HepG2 (cell line): ENCODE data around the gene DNAJB12. TPM values are rescaled to one million over a fixed set of nuclear protein-coding genes. Genes with fewer than 3 reads are reported as not detected.

Experiments
- ADNP ChIP-seq: sonication (generic); formaldehyde crosslinking; IDR thresholded peaks from 2 replicates; pipeline ENCODE4 v1.4.0; 2020; ENCODE audit warnings: missing genetic modification reagents
- FOXK1 ChIP-seq: sonication (generic); formaldehyde crosslinking; IDR thresholded peaks from 2 replicates; pipeline ENCODE4 v1.4.0; 2020; ENCODE audit warnings: low read depth, missing genetic modification reagents, borderline replicate concordance
- HOXA9 ChIP-seq: sonication (generic); formaldehyde crosslinking; IDR thresholded peaks from 2 replicates; pipeline ENCODE4 v1.8.1; 2022; ENCODE audit warnings: missing genetic modification reagents, mild to moderate bottlenecking, moderate library complexity, borderline replicate concordance
- MTF2 ChIP-seq: sonication (generic); formaldehyde crosslinking; IDR thresholded peaks from 2 replicates; pipeline ENCODE4 v1.5.0; 2020; ENCODE audit warnings: missing genetic modification reagents, borderline replicate concordance
- NFKB2 ChIP-seq: sonication (generic); formaldehyde crosslinking; IDR thresholded peaks from 2 replicates; pipeline ENCODE4 v1.4.0; 2020; ENCODE audit warnings: missing genetic modification reagents, borderline replicate concordance
- NFYC ChIP-seq: IDR thresholded peaks from 2 replicates; pipeline ENCODE4 v1.6.1; 2016; ENCODE audit warnings: missing genetic modification reagents, missing compliant biosample characterization
- RNF2 ChIP-seq: fragments of 450-650 bp; conservative IDR thresholded peaks from 2 replicates; pipeline ENCODE4 v1.6.1; 2016; ENCODE audit warnings: low read depth
- ZNF30 ChIP-seq: sonication (generic); formaldehyde crosslinking; IDR thresholded peaks from 2 replicates; pipeline ENCODE4 v1.5.0; 2020; ENCODE audit warnings: mild to moderate bottlenecking, missing genetic modification reagents
- ZNF383 ChIP-seq: sonication (generic); formaldehyde crosslinking; IDR thresholded peaks from 2 replicates; pipeline ENCODE4 v1.4.0; 2020; ENCODE audit warnings: missing genetic modification reagents, mild to moderate bottlenecking, borderline replicate concordance
- ZNF572 ChIP-seq: sonication (generic); formaldehyde crosslinking; IDR thresholded peaks from 2 replicates; pipeline ENCODE4 v1.5.1; 2020; ENCODE audit warnings: mild to moderate bottlenecking, missing genetic modification reagents
- ZNF672 ChIP-seq: sonication (generic); formaldehyde crosslinking; IDR thresholded peaks from 2 replicates; pipeline ENCODE4 v1.8.1; 2022; ENCODE audit warnings: missing genetic modification reagents
- polyA plus RNA-seq, 8 experiments: library from polyadenylated mRNA; depleted of rRNA in 3 of 8; stranded (reverse) in 7 of 8; unstranded in 1 of 8; fragments of >200 nt; fragmentation: Illumina TruSeq in 4 of 8; extraction: Trizol in 4 of 8; gene quantifications; 2 replicates each; pipeline versions ENCODE4 v1.2.1 to v1.2.3, GENCODE V29; 2011 to 2016; ENCODE audit warnings: low read depth in 4 of 8, missing spikeins in 1 of 8, mixed read lengths in 1 of 8; ENCODE audit not compliant: insufficient read depth in 1 of 8
- total RNA-seq, 5 experiments: library from RNA; depleted of rRNA; stranded (reverse); fragments of >200 nt; fragmentation: Illumina TruSeq; extraction: Trizol; gene quantifications; 2 replicates each; pipeline ENCODE4 v1.2.3, GENCODE V29; 2016; ENCODE audit warnings: low read depth in 1 of 5
- TF ChIP-seq, protein P1 (sequence below): sonication (generic); formaldehyde crosslinking; IDR thresholded peaks from 2 replicates; pipeline ENCODE4 v1.8.1; 2022; ENCODE audit warnings: low read depth, mild to moderate bottlenecking, missing genetic modification reagents
- TF ChIP-seq, protein P2 (sequence below): sonication (generic); formaldehyde crosslinking; IDR thresholded peaks from 2 replicates; pipeline ENCODE4 v1.9.0; 2022; ENCODE audit warnings: missing genetic modification reagents, mild to moderate bottlenecking, borderline replicate concordance
- TF ChIP-seq, protein P3 (sequence below): sonication (generic); formaldehyde crosslinking; IDR thresholded peaks from 2 replicates; pipeline ENCODE4 v1.4.0; 2020; ENCODE audit warnings: mild to moderate bottlenecking, missing genetic modification reagents
- TF ChIP-seq, protein P4 (sequence below): sonication (generic); formaldehyde crosslinking; IDR thresholded peaks from 2 replicates; pipeline ENCODE4 v1.4.0; 2020; ENCODE audit warnings: low read depth, mild to moderate bottlenecking, missing genetic modification reagents
- TF ChIP-seq, protein P5 (sequence below): sonication (generic); formaldehyde crosslinking; IDR thresholded peaks from 2 replicates; pipeline ENCODE4 v1.8.0; 2022; ENCODE audit warnings: missing genetic modification reagents, mild to moderate bottlenecking, moderate library complexity, borderline replicate concordance

Gene DNAJB12
- total and polyA plus RNA-seq, 2 of the 13 experiments (the other 11 are each of a cell fraction or from before 2014, with no cell fraction given): 10.8 to 18.2 TPM

DNA sequence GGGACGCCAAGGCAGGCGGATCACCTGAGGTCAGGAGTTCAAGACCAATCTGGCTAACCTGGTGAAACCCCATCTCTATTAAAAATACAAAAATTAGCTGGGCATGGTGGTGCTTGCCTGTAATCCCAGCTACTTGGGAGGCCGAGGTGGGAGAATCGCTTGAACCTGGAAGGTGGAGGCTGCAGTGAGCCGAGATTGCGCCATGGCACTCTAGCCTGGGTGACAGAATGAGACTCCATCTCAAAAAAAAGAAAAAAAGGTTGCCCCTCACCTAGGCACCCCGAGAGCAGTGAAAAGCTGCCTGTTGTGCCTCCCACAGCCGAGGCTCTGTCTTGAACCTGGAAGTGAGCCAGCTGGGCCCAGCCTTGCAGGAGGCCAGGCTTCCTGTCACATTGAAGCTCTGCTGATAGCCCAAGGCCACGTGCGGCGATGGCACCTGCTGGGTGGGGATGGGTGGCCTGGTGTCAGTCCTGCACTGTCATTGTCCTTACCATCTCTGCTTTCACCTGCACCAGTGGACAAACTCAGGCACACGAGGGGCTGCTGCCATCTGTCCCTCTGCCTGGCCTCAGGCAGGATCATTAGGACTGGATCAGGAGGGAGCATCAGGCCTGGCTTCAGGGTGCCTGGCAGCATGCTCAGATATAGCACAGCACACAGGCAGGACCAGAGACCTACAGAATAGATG lies 37.8 kb downstream of the DNAJB12 start (continued):
- TF ChIP-seq, protein P1, sequence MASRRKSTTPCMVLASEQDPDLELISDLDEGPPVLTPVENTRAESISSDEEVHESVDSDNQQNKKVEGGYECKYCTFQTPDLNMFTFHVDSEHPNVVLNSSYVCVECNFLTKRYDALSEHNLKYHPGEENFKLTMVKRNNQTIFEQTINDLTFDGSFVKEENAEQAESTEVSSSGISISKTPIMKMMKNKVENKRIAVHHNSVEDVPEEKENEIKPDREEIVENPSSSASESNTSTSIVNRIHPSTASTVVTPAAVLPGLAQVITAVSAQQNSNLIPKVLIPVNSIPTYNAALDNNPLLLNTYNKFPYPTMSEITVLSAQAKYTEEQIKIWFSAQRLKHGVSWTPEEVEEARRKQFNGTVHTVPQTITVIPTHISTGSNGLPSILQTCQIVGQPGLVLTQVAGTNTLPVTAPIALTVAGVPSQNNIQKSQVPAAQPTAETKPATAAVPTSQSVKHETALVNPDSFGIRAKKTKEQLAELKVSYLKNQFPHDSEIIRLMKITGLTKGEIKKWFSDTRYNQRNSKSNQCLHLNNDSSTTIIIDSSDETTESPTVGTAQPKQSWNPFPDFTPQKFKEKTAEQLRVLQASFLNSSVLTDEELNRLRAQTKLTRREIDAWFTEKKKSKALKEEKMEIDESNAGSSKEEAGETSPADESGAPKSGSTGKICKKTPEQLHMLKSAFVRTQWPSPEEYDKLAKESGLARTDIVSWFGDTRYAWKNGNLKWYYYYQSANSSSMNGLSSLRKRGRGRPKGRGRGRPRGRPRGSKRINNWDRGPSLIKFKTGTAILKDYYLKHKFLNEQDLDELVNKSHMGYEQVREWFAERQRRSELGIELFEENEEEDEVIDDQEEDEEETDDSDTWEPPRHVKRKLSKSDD: no peak
- TF ChIP-seq FOXK1 (CRISPR knock-in tag): no peak
- TF ChIP-seq ADNP (CRISPR knock-in tag): 0 out of 2 replicates have a peak, but pooled peaks have one; percentile 50
- TF ChIP-seq HOXA9 (CRISPR knock-in tag): no peak
- no peak for TF ChIP-seq ZNF672 (CRISPR knock-in tag)
- TF ChIP-seq MTF2 (CRISPR knock-in tag): no peak
- TF ChIP-seq ZNF383 (CRISPR knock-in tag): no peak
- TF ChIP-seq, protein P2, sequence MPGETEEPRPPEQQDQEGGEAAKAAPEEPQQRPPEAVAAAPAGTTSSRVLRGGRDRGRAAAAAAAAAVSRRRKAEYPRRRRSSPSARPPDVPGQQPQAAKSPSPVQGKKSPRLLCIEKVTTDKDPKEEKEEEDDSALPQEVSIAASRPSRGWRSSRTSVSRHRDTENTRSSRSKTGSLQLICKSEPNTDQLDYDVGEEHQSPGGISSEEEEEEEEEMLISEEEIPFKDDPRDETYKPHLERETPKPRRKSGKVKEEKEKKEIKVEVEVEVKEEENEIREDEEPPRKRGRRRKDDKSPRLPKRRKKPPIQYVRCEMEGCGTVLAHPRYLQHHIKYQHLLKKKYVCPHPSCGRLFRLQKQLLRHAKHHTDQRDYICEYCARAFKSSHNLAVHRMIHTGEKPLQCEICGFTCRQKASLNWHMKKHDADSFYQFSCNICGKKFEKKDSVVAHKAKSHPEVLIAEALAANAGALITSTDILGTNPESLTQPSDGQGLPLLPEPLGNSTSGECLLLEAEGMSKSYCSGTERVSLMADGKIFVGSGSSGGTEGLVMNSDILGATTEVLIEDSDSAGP (CRISPR knock-in tag): peak; percentile 67; the same call in 1 of the 2 replicates
- 0 out of 2 replicates have a peak, but pooled peaks have one; percentile 10 for TF ChIP-seq NFYC
- TF ChIP-seq, protein P3, sequence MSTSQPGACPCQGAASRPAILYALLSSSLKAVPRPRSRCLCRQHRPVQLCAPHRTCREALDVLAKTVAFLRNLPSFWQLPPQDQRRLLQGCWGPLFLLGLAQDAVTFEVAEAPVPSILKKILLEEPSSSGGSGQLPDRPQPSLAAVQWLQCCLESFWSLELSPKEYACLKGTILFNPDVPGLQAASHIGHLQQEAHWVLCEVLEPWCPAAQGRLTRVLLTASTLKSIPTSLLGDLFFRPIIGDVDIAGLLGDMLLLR (CRISPR knock-in tag): peak; percentile 93
- peak; percentile 91 for TF ChIP-seq ZNF30 (CRISPR knock-in tag)
- peak; percentile 91 for TF ChIP-seq RNF2
- peak; percentile 96 for TF ChIP-seq NFKB2 (CRISPR knock-in tag)
- no peak for TF ChIP-seq ZNF572
- TF ChIP-seq, protein P4, sequence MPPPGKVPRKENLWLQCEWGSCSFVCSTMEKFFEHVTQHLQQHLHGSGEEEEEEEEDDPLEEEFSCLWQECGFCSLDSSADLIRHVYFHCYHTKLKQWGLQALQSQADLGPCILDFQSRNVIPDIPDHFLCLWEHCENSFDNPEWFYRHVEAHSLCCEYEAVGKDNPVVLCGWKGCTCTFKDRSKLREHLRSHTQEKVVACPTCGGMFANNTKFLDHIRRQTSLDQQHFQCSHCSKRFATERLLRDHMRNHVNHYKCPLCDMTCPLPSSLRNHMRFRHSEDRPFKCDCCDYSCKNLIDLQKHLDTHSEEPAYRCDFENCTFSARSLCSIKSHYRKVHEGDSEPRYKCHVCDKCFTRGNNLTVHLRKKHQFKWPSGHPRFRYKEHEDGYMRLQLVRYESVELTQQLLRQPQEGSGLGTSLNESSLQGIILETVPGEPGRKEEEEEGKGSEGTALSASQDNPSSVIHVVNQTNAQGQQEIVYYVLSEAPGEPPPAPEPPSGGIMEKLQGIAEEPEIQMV (CRISPR knock-in tag): peak; percentile 53
- TF ChIP-seq, protein P5, sequence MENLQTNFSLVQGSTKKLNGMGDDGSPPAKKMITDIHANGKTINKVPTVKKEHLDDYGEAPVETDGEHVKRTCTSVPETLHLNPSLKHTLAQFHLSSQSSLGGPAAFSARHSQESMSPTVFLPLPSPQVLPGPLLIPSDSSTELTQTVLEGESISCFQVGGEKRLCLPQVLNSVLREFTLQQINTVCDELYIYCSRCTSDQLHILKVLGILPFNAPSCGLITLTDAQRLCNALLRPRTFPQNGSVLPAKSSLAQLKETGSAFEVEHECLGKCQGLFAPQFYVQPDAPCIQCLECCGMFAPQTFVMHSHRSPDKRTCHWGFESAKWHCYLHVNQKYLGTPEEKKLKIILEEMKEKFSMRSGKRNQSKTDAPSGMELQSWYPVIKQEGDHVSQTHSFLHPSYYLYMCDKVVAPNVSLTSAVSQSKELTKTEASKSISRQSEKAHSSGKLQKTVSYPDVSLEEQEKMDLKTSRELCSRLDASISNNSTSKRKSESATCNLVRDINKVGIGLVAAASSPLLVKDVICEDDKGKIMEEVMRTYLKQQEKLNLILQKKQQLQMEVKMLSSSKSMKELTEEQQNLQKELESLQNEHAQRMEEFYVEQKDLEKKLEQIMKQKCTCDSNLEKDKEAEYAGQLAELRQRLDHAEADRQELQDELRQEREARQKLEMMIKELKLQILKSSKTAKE (CRISPR knock-in tag): peak; percentile 72; the same call in 1 of the 2 replicates
